HG03064 (cell line): ENCODE results near the gene RPS26.
"Not testable (repeated sequence)": the region's sequence is repeated elsewhere in the genome, so short reads cannot be mapped to it uniquely, and the experiment has no call there.

ENCODE experiments used
- ATAC-seq: cut with Tn5 transposase; IDR thresholded peaks from one replicate; pipeline ENCODE4 v1.9.1; 2021; ENCODE audit warnings: low read depth; ENCODE audit not compliant: unreplicated experiment

The RPS26 gene

DNA sequence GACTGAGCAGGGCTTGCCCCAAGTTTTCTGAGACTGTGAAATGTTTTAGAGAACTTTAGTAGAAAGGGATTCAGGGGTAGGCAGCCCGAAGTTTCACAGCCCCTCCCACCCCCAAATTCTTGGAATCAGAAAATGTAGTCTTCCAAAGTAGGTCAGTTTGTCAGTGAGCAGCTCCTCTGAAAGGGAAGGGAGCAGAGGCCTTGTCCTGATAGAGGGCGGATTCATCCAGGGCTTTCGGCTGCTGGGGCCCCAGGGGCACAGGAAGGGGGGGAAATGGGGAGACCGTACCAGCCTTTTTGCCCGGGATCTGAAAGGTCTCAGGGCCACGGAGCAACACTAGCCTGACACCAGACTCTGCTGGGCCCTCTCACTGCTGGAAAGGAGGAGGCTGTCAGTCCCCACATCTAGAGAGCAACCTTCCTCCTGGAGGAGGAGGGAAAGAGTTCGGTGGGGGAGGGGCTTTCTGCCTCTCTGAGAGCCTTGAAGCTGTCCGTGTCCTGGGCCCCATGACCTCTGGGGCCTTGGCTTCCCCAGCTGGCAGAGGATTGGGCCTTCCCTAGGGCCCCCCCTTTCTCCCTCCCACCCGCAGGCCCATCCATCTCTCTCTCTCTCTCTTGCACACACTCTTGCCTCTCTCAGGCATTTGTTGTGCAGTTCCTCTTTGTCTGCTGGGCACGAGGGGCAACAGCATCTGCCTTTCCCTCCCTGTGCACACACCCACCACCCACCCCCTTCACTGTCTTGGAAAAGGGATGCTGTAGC lies 21.1 kb upstream of the RPS26 start, which contains the start of gene IKZF4:
Gene IKZF4 (plus strand): TSS at position 621 of the 762 bp plus-strand sequence. CDS start 451 bp downstream, outside the sequence.
- ATAC-seq: no peak

DNA sequence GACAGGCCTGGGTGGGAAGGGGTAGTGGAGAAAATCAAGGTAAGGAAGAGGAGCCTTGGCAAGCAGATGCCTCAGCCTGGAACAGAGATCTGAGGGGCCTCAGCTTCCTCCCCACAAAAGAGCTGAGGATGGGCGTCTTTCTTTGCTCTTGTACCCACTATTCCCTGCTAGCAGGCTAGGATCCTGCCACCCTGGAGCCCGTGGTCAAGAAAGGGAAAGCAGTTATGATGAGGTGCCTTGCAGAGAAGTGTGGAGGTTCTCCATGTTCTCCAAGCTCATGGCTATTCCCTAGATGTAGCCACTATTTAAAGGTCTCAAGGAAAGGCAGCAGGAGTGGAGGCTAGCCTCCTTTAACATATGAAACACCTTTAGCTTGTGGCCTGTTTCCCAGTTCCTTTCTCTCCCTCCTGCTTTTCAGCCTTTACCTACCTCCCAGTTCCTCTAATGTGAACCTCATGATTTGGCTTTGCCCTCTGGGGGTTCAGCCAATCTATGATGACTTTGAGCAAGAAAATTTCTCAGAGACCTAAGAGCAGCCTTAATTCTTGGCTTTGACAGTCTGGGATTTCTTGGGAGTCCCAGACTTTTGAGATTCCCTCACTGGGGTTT lies 19.7 kb upstream of the RPS26 start:
- ATAC-seq: no peak

GRCh38 chr12:56028511-56029165 lies 13.1 kb upstream of the RPS26 start:
- ATAC-seq: no peak

- ATAC-seq: no peak
Observed at GRCh38 chr12:56029166-56029519, 12.6 kb upstream of the RPS26 start.

DNA sequence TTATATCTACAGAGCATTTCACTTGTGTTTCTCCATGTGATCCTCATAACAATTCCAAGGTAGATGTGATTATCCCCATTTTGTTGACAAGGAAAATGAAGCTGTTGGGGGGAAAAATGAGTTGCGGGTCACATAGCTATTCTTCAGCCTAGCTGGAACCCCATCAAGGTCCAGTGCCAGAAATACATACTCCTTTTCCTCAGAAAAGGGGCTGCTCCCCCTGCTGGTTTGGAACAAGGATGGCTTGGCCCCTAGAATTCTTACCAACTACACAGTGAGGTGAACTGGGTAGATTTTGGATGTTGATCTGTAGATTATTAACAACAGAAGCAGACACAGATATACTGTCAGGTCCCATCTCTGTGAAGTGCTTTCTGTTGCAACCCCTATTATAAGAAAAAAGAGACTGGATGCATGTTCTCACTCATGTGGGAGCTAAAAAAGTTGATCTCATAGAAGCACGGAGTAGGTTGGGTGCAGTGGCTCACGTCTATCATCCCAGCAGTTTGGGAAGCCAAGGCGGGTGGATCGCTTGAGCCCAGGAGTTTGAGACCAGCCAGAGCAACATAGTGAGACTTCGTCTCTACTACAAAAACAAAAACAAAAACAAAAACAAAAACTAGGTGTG lies 11.9 kb upstream of the RPS26 start:
- ATAC-seq: no peak

DNA sequence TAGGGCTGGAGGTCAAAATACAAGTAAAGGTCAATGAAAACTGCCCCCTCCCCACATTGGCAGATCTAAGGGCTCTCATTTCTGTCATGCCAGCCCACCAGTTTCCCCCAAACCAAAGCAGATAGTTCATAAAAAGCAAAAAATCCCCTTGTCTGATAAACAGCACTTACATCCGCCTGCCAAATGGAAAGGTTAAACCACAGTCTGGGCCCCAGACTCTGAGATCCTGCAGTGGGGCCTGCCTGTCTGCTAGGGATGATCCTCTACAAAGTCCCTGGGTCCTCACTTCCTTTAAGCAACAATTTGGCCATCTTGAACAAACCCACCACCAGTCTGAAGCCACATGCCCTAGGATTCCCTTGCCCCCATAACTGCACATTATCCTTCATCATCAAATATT lies 9.7 kb upstream of the RPS26 start:
- no peak for ATAC-seq

DNA sequence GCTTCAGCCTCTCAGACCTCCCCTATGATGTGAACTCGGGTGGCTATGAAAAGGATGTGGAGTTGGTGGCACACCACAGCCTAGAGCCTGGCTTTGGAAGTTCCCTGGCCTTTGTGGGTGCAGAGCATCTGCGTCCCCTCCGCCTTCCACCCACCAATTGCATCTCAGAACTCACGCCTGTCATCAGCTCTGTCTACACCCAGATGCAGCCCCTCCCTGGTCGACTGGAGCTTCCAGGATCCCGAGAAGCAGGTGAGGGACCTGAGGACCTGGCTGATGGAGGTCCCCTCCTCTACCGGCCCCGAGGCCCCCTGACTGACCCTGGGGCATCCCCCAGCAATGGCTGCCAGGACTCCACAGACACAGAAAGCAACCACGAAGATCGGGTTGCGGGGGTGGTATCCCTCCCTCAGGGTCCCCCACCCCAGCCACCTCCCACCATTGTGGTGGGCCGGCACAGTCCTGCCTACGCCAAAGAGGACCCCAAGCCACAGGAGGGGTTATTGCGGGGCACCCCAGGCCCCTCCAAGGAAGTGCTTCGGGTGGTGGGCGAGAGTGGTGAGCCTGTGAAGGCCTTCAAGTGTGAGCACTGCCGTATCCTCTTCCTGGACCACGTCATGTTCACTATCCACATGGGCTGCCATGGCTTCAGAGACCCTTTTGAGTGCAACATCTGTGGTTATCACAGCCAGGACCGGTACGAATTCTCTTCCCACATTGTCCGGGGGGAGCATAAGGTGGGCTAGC lies 7.0 kb upstream of the RPS26 start:
- ATAC-seq: no peak

- no peak for ATAC-seq
Observed at GRCh38 chr12:56037161-56037560, 4.6 kb upstream of the RPS26 start.

DNA sequence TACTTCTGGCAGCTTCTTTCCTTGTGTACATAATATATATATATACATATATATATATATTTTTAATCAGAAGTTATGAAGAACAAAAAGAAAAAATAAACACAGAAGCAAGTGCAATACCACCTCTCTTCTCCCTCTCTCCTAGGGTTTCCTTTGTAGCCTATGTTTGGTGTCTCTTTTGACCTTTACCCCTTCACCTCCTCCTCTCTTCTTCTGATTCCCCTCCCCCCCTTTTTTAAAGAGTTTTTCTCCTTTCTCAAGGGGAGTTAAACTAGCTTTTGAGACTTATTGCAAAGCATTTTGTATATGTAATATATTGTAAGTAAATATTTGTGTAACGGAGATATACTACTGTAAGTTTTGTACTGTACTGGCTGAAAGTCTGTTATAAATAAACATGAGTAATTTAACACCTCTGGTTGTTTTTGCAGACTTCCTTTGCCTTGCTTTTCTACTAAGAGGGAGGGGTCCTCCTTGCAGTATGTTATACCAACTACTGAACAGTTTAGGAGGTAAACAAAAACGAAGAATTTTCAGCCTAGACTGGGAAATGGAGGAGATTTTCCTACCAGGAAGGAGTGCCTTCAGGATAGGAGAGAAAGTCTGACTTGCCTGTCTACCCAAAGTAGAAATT lies 3.6 kb upstream of the RPS26 start:
- ATAC-seq: no peak

GRCh38 chr12:56040151-56040550 lies 1.6 kb upstream of the RPS26 start:
- ATAC-seq: no peak

- ATAC-seq: no peak
Observed at GRCh38 chr12:56040963-56041551, 661 bp upstream of the RPS26 start.

GRCh38 chr12:56042430-56042813 lies 704 bp downstream of the RPS26 start:
- not testable (repeated sequence) for ATAC-seq

- ATAC-seq: no peak
Observed at GRCh38 chr12:56042843-56043242, 1.1 kb downstream of the RPS26 start.

DNA sequence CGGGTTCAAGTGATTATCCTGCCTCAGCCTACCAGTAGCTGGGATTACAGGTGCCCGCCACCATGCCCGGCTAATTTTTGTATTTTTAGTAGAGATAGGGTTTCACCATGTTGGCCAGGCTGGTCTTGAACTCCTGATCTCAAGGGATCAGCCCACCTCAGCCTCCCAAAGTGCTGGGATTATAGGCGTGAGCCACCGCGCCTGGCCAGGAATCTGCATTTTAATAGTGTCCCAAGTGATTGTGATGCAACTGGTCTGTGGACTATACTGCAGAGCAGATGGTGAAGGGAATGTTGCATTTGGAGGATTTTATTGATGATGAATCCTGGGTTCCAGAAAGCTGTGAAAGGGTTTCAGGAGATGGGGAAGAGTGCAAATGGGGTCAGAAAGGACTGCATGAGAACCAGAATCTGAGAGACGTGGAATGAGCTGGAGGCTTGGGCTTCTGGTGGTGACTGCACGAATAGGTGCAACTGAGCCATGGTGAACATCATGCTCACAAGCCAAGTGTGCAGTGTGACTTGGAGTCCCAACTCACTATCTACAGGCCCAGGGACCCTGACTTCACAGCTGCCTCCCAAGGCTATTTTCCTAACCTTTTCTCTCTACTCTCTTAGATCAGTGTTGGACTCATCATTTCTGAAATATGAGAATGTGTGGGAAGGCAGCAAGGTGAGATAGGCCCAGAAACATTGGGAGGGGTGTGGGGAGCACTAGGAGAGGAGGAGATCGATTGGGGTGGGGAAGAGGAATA lies 4.5 kb downstream of the RPS26 start:
- no peak for ATAC-seq

- ATAC-seq: no peak
Observed at GRCh38 chr12:56053407-56053893, 11.7 kb downstream of the RPS26 start.

- not testable (repeated sequence) for ATAC-seq
Observed at GRCh38 chr12:56059964-56060363, 18.2 kb downstream of the RPS26 start.

- ATAC-seq: no peak
Observed at GRCh38 chr12:56061982-56062381, 20.3 kb downstream of the RPS26 start.

DNA sequence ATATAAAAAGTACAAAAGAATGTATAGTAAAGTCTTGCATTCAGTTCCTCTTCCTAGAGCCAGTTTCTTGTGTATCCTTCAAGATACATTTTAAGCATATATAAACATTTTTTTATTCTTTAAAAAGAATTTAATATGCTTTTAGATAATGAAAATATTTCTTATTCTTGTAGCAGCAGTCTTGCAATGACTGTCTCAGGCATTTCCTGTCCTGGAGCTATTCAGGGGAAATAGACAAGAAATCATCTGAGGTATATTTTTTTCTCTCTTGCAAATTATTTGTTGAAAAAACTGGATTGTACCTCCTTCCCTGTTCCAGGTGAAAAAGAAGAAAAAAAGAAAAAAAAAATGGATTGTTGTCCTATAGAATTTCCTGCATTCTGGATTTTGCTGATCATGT lies 21.3 kb downstream of the RPS26 start:
- ATAC-seq: no peak

- no peak for ATAC-seq
Observed at GRCh38 chr12:56071648-56072047, 29.9 kb downstream of the RPS26 start.
